Lower leg skin (tissue), 3 donors: Measurements from ENCODE around the gene CGAS.

Experiments used
- CTCF ChIP-seq, 3 donors: fragments of 450-650 bp; IDR thresholded peaks; one replicate each; pipeline ENCODE4 v1.5.1; 2016; ENCODE audit warnings: antibody characterized with exemption in 3 of 3, mild to moderate bottlenecking in 3 of 3, moderate library complexity in 2 of 3
- POLR2A ChIP-seq, 2 donors: fragments of 450-650 bp; IDR thresholded peaks; one replicate each; pipeline ENCODE4 v1.6.1; 2016 to 2017; ENCODE audit warnings: antibody characterized with exemption in 2 of 2, mild to moderate bottlenecking in 1 of 2, moderate library complexity in 1 of 2

- TF ChIP-seq CTCF (IDR thresholded peaks at IDR 0.05) (no peak), POLR2A (IDR thresholded peaks at IDR 0.05) (no peak)
These were observed 76.9 kb downstream of the CGAS start for GRCh38 chr6:73375216-73375615.
